B cell (primary cell): ENCODE results near the gene SLC45A3.

Source experiments
- CTCF ChIP-seq: fragments of 200-600 bp; IDR thresholded peaks from one replicate; pipeline ENCODE4 v1.8.0; 2022; ENCODE audit warnings: antibody characterized with exemption, mild to moderate bottlenecking
- EZH2 ChIP-seq: IDR thresholded peaks from 2 replicates; pipeline ENCODE4 v1.6.1; 2012; ENCODE audit warnings: borderline replicate concordance, low read depth, mild to moderate bottlenecking, moderate library complexity, low read length; ENCODE audit not compliant: insufficient read depth, poor library complexity, severe bottlenecking

GRCh38 chr1:205616563-205617293 is 63.6 kb downstream of the SLC45A3 start:
- TF ChIP-seq CTCF (no peak), EZH2 (no peak)
